ENCODE data around the gene PTAR1.

GRCh38 chr9:69762527-69762926 is 2.7 kb upstream of the PTAR1 start:
- TF ChIP-seq EZH2phosphoT487 (IDR thresholded peaks at IDR 0.05; ENCODE audit: borderline replicate concordance, low read depth, low read length) (no peak), CTCF (conservative IDR thresholded peaks at IDR 0.05; ENCODE audit: low read length) (no peak)
